NCI-H2227 treated with DMSO at 0.1 percent for 48 hours (cell line): ENCODE data around the gene FOXP1.

Experiments
- DNase-seq: peaks from one replicate; lab custom pipeline; 2025; lab: John Stamatoyannopoulos, UW

FOXP1 gene

GRCh38 chr3:71057526-71057894, 526.0 kb downstream of the FOXP1 start:
- no peak for DNase-seq

- DNase-seq = no peak
Measured at GRCh38 chr3:71056327-71056726, 527.2 kb downstream of the FOXP1 start.

GRCh38 chr3:71055257-71056001, 528.1 kb downstream of the FOXP1 start:
- DNase-seq = no peak

GRCh38 chr3:71054312-71054711, 529.2 kb downstream of the FOXP1 start:
- DNase-seq = no peak

DNA sequence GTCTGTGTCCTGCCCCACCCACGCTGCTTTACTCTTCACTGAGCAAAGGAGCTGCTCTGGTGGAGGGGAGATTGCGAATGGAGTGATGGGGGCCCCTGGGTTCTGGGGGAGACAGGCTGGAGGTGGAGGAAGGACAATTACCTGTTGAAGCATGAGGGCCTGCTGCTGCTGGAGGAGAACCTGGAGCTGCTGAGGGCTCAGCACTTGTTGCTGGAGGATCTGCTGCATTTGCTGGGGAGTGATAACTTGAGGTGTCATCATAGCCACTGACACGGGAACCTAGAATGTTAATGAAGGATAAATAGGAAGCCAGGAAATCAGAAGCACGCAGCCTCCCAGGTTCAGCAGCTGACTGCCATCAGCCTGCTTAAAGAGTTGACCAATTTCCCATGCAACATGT, 530.0 kb downstream of the FOXP1 start:
- DNase-seq = no peak

DNA sequence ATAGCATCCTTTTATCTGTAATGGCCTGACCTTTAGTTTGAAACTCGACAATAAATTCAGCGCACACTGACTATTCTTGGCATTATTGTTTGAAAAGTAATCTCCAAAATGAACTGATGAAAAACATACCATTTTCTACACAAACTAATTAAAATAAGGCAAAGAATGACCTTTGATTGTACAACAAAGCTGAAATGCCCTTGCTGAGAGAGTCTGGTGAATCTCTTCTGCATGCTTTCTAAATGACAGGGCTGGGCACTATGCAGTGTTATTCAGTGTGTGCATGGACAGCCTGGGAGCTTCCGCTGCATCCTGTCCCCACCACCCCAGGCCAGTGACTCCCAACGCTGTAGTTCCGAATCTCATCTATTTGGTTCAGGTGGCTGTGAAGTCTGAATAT, 530.8 kb downstream of the FOXP1 start:
- DNase-seq = no peak

GRCh38 chr3:71051893-71052687, 531.4 kb downstream of the FOXP1 start:
- no peak for DNase-seq

DNA sequence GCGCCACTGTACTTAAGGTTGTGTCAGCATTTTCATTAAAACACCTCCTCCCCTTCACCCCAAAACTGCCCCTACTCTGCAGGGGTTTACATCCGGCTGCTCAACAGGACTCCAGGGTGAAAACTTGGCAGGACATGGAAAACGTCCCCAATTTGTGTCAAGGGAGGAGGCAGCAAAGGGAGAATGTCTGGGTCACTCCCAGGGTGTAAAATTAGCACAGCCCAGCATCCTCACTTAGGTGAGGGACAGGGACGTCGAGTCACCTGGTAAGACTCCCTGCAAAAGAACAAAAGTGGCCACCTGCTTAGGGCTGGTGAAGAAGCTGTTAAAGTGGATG, 532.3 kb downstream of the FOXP1 start:
- DNase-seq = no peak

DNA sequence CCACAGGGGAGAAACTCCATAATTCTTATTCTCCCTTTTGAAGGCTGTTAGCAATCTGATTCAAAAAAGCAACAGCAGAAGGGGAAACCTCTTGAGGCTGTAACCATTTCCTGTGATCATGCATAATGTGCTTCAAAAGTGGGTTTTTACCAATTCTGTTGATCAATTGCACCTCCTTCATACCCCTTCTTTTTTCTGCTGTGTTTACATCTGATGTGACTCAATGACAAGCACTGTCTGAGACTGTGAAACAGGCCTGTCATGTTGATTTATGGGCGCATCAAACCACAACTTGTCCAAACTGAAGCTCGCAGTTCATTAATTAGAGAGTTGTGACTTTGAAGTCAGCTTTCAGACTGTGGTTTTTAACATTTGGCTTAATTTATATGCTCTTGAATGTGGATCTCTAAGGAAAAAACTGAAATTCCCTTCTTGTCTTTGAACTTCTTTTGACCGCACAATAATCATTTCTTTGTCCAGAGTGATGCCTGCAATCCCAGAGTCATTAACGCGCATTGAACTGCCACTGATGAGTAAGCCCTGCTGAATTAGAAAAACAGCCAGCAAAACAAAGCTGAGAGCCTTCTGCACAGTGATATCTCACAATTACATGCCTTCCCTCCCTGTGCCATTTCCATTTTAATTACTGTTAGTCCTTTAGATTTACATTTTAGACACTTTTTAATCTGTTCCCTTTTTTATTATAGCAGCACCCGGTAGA, 532.8 kb downstream of the FOXP1 start:
- no peak for DNase-seq

GRCh38 chr3:71050166-71050537, 533.4 kb downstream of the FOXP1 start:
- no peak for DNase-seq

DNA sequence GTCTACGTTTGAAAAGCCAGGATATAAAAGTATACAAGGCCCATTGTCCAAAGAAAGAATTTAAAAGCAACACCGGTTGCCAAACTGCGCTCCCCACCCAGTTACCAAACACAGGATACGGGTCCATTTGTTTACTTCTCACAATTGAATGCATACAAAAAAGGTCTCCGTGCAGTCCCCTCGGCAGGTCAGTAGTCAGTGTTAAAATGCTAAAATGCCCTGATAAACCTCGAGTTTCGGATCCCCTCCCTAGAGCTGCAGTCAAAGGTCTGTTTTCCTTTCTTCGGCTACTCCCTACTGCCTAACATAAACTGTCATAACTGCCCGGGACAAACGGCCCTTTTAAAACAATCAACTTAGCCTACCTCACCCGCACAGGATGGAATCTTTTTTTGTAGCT, 534.6 kb downstream of the FOXP1 start:
- DNase-seq = no peak

GRCh38 chr3:71047616-71048531, 535.7 kb downstream of the FOXP1 start:
- DNase-seq = no peak

GRCh38 chr3:71046791-71047190, 536.7 kb downstream of the FOXP1 start:
- DNase-seq = no peak

- DNase-seq = no peak
Measured at GRCh38 chr3:71045917-71046282, 537.6 kb downstream of the FOXP1 start.

DNA sequence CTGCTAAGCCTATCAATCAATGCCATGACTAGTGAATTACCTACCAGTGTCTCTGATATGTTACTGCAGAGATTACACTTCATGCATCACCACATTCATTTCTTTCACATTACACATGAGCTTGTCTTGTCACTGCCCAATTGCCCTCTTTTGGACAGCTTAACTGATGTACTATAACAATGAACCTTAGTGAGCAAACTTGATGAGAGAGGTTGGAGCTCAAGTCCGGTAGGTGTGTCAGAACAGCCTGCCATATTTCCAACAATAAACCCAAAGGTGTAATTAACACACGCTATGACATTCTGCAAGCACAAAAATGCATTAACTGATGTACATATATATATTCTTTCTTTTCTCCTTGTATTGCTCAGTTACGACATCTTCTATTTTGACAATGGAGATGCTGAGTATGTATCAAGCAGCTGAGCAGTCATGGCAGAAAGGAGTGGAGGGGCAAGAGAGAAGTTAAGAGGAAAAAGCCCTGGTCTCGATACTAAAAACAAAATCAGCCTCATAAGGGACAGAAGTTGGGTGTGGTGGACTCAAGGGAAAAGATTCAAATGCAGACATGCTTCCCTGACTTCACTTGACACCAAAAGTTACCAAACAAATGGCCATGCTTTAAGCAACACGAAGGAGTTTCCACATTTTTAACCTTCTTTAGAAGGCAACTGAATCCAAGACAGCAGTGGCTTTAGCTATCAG, 538.2 kb downstream of the FOXP1 start:
- DNase-seq = no peak

DNA sequence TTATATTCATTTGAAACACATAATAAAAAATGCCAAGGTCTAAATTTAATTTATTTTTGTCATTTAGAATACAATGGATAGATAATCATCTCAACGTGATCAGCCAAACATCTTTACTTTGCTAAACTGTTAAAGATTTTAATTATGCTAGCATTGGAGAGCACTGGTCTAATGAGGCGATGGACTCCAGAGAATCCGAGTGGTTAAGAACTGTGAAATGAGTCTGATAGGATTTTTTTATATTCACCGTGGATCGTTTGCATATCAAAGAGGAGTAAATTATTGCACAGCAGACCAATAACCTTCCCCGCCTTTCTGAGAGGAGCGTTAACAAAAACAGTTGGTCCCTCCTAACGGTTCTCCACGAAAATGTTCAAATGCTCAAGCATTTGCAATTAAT, 540.8 kb downstream of the FOXP1 start:
- no peak for DNase-seq

DNA sequence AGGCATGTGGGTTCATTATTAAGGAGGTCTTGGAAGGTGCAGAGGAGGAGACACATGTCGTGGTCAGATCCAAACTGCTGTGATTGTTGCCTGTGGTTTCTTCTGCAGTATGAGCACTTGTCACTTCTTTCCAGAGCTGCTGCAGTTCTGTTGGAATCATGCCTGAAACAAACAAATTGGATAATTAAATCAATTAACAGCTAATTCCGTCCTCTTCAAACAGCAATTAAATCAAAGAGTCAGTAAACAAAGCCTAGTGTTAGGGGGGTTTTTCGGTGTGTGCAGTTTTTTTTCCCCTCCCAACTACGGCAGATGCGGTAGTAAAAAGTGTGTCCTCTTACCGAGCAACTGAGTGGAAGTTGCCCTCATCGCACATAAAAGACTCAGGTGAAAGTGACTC, 542.2 kb downstream of the FOXP1 start:
- no peak for DNase-seq

- no peak for DNase-seq
Measured at GRCh38 chr3:71039332-71039731, 544.2 kb downstream of the FOXP1 start.

DNA sequence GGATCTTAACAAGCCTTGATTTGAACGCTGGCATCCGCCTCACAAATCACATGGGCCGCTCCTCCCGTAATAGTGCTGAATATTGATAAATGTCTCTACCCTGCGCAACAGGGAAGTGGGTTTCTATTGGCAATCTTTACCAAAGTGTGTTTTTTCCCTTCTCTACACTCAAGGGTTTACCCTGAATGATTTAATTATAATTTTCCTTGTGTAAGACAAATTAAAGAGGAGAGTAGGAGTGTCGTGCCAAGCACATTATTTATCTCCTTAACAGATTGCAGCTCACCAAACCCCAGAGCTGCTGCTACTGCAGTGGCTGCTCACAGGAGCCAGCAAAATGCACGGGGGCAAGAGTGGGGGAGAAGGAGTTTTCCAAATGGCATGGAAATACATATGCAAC, 545.8 kb downstream of the FOXP1 start:
- DNase-seq = no peak

GRCh38 chr3:71035886-71036285, 547.6 kb downstream of the FOXP1 start:
- DNase-seq = no peak

- no peak for DNase-seq
Measured at GRCh38 chr3:71035314-71035713, 548.2 kb downstream of the FOXP1 start.
